Mesenchymal stem cell (in vitro differentiated cells and primary cell): ENCODE measurements around the gene TTYH1.

ENCODE experiments used
- DNase-seq: peaks from one replicate; pipeline ENCODE4 v3.0.0-alpha.2; 2013
- H2AFZ ChIP-seq: one replicate; pipeline ENCODE4 v1.6.1; 2013; ENCODE audit warnings: low read depth, mild to moderate bottlenecking, control low read depth, inconsistent platforms, low read length, moderate library complexity
- H2AK5ac ChIP-seq: 2 replicates; pipeline ENCODE4 v1.6.1; 2013; ENCODE audit warnings: low read length, moderate library complexity, mild to moderate bottlenecking, inconsistent platforms; ENCODE audit not compliant: severe bottlenecking
- H2BK120ac ChIP-seq: one replicate; pipeline ENCODE4 v1.6.1; 2013; ENCODE audit warnings: low read depth, mild to moderate bottlenecking, inconsistent platforms, low read length, moderate library complexity
- H2BK12ac ChIP-seq, 2 experiments: one replicate each; pipeline ENCODE4 v1.6.1; 2013; ENCODE audit warnings: inconsistent platforms in 2 of 2, low read length in 2 of 2, mild to moderate bottlenecking in 2 of 2, moderate library complexity in 2 of 2, control low read depth in 1 of 2
- H2BK15ac ChIP-seq: one replicate; pipeline ENCODE4 v1.6.1; 2013; ENCODE audit warnings: mild to moderate bottlenecking, low read depth, inconsistent platforms; ENCODE audit not compliant: poor library complexity, severe bottlenecking
- H2BK5ac ChIP-seq: 2 replicates; pipeline ENCODE4 v1.6.1; 2013; ENCODE audit warnings: low read depth, mild to moderate bottlenecking, low read length, control low read depth, inconsistent platforms; ENCODE audit not compliant: poor library complexity, severe bottlenecking
- H3K14ac ChIP-seq, 2 experiments: one replicate each; pipeline ENCODE4 v1.6.1; 2013; ENCODE audit warnings: inconsistent platforms in 2 of 2, low read length in 2 of 2, control low read depth in 1 of 2, mild to moderate bottlenecking in 1 of 2, moderate library complexity in 1 of 2
- H3K18ac ChIP-seq, 2 experiments: one replicate each; pipeline ENCODE4 v1.6.1; 2013; ENCODE audit warnings: inconsistent platforms in 2 of 2, low read length in 2 of 2, control low read depth in 1 of 2, low read depth in 1 of 2, mild to moderate bottlenecking in 1 of 2
- H3K23ac ChIP-seq, 2 experiments: one replicate each; pipeline ENCODE4 v1.6.1; 2013; ENCODE audit warnings: inconsistent platforms in 2 of 2, low read length in 2 of 2, mild to moderate bottlenecking in 2 of 2, moderate library complexity in 2 of 2, control low read depth in 1 of 2
- H3K27ac ChIP-seq: 2 replicates; pipeline ENCODE4 v1.5.1; 2013; ENCODE audit warnings: mild to moderate bottlenecking, moderate library complexity, low read length, control low read depth, inconsistent platforms; ENCODE audit not compliant: poor library complexity, severe bottlenecking
- H3K27me3 ChIP-seq, 2 experiments: 2 replicates each; pipeline versions ENCODE4 v1.6.1 to v1.7.0; 2013; ENCODE audit warnings: low read length in 2 of 2, mild to moderate bottlenecking in 2 of 2, moderate library complexity in 2 of 2, control low read depth in 1 of 2, inconsistent platforms in 1 of 2; ENCODE audit not compliant: control insufficient read depth in 1 of 2, insufficient read depth in 1 of 2
- H3K36me3 ChIP-seq, 2 experiments: 2 replicates each; pipeline versions ENCODE4 v1.6.1 to v1.7.0; 2013; ENCODE audit warnings: low read length in 2 of 2, control low read depth in 1 of 2, inconsistent platforms in 1 of 2, low read depth in 1 of 2, mild to moderate bottlenecking in 1 of 2; ENCODE audit not compliant: insufficient read depth in 2 of 2, control insufficient read depth in 1 of 2
- H3K4ac ChIP-seq, 2 experiments: one replicate each; pipeline ENCODE4 v1.6.1; 2013; ENCODE audit warnings: inconsistent platforms in 2 of 2, low read length in 2 of 2, mild to moderate bottlenecking in 2 of 2, moderate library complexity in 2 of 2, control low read depth in 1 of 2, low read depth in 1 of 2
- H3K4me1 ChIP-seq: 2 replicates; pipeline ENCODE4 v1.6.1; 2013; ENCODE audit warnings: low read depth, low read length, control low read depth; ENCODE audit not compliant: control insufficient read depth, insufficient read depth
- H3K4me2 ChIP-seq: 2 replicates; pipeline ENCODE4 v1.6.1; 2013; ENCODE audit warnings: low read length, mild to moderate bottlenecking, inconsistent platforms; ENCODE audit not compliant: poor library complexity, severe bottlenecking
- H3K4me3 ChIP-seq, 2 experiments: 2 replicates each; pipeline versions ENCODE4 v1.5.1 to v1.7.0; 2013; ENCODE audit warnings: low read length in 2 of 2, mild to moderate bottlenecking in 2 of 2, control low read depth in 1 of 2, low read depth in 1 of 2; ENCODE audit not compliant: insufficient read depth in 1 of 2
- H3K79me1 ChIP-seq: replicated peaks from 2 replicates; pipeline ENCODE4 v1.6.1; 2013; ENCODE audit warnings: mild to moderate bottlenecking, control low read depth, low read length, inconsistent platforms; ENCODE audit not compliant: poor library complexity, severe bottlenecking
- H3K9ac ChIP-seq: 2 replicates; pipeline ENCODE4 v1.7.0; 2013; ENCODE audit warnings: mild to moderate bottlenecking, low read length, moderate library complexity
- H3K9me3 ChIP-seq: 2 replicates; pipeline ENCODE4 v1.7.0; 2013; ENCODE audit warnings: mild to moderate bottlenecking, low read length; ENCODE audit not compliant: control insufficient read depth
- H4K8ac ChIP-seq: one replicate; pipeline ENCODE4 v1.6.1; 2013; ENCODE audit warnings: inconsistent platforms, mild to moderate bottlenecking, low read length, moderate library complexity
- H4K91ac ChIP-seq: one replicate; pipeline ENCODE4 v1.6.1; 2013; ENCODE audit warnings: mild to moderate bottlenecking, low read length, inconsistent platforms
- WGBS: methylation state at CpG from one replicate; pipeline ENCODE4 v1.1.7; 2013; ENCODE audit warnings: mixed read lengths; 5-methylcytosine and 5-hydroxymethylcytosine counted together

Gene TTYH1

DNA sequence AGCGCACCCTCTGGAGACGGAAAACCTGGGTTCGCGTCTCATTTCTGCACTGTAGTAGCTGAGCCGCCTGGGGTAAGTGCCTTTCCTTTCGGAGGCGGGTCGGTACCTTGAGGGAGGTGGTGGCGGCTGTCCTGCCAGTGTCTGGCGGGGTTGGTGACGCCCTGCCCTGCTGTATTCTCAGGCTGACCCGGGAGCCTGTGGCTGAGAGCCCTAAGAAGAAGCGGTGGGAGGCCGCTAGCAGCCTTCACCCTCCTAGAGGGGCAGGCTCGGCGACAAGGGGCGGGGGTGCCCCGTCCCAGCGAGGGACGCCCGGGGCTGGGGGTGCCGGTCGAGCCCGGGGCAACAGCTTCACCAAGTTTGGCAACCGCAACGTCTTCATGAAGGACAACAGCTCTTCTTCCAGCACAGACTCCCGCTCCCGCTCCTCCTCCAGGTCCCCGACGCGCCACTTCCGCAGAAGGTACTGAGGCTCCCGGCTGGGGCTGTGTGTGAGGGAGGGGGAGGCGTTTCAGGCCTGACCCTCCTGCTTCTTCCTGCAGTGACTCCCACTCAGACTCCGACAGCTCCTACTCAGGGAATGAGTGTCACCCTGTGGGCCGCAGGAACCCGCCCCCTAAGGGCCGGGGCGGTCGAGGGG lies 40.6 kb downstream of the TTYH1 start:
- 95% methylated on average over 22 of the region's 40 CpGs for WGBS
- no peak overlapping the region for H4K8ac ChIP-seq
- no peak overlapping the region for H3K14ac ChIP-seq
- no peak overlapping the region for H3K9ac ChIP-seq
- H2BK5ac ChIP-seq: no peak overlapping the region
- no peak overlapping the region for H3K4me3 ChIP-seq
- H3K4me1 ChIP-seq: peaks cover 34% of the 10 kb centered on the region
- no peak overlapping the region for H2BK12ac ChIP-seq
- H3K36me3 ChIP-seq: peaks cover 94 to 97% of the 10 kb centered on the region in 2 experiments
- H3K27me3 ChIP-seq: no peaks in the 10 kb centered on the region
- H2BK15ac ChIP-seq: no peak overlapping the region
- H3K4me2 ChIP-seq: no peak overlapping the region
- no peak overlapping the region for H2AK5ac ChIP-seq
- H3K79me1 ChIP-seq: peaks cover 37% of the 10 kb centered on the region
- H2AFZ ChIP-seq: no peak overlapping the region
- no peak overlapping the region for H3K4ac ChIP-seq
- no peak overlapping the region for H3K27ac ChIP-seq
- H3K9me3 ChIP-seq: no peaks in the 10 kb centered on the region
- H3K23ac ChIP-seq: no peak overlapping the region
- H3K18ac ChIP-seq: no peak overlapping the region
- no peak overlapping the region for H4K91ac ChIP-seq
- DNase-seq: no peak
- no peak overlapping the region for H2BK120ac ChIP-seq

DNA sequence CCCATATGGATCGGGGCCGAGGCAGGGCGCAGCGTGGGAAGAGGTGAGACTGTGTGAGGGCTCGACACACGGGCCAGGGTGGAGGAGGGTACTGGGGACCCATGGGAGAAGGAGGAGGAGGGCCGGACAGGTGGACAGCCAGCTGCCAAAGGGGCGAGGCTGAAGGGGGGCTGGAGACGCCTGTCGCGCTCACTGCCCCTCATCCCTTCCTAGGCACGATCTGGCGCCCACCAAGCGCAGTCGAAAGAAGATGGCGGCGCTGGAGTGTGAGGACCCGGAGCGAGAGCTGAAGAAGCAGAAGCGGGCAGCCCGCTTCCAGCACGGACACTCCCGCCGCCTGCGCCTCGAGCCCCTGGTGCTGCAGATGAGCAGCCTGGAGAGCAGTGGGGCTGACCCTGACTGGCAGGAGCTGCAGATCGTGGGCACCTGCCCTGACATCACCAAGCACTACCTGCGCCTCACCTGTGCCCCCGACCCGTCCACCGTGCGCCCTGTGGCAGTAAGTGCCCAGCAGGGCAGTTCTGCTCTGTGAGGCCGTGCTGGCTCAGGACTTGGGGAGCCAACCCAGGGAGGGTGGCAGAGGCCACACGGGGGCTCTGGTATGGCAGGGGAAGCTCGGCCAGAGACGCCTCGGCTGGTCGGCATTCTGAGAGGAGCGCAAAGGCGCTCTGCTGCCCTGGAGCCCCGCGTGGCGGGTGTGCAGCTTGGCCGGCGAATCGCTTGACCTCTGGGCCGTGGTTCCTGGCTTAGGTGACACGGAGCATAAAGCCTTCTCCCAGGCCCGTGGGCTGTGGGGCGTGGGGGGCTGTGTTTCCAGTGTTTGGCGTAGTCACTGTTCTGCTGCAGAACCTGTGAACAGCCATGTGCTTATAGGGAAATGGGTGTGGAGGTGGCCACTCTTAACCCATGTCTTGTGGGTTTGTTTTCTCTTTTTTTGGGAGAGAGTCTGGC lies 41.4 kb downstream of the TTYH1 start:
- H3K4me3 ChIP-seq: no peak overlapping the region
- no peak overlapping the region for H4K91ac ChIP-seq
- no peak overlapping the region for H3K4me2 ChIP-seq
- WGBS: 97% methylated on average over 51 of the region's 51 CpGs
- no peak overlapping the region for H3K27ac ChIP-seq
- no peak overlapping the region for H2BK120ac ChIP-seq
- no peak overlapping the region for H3K9ac ChIP-seq
- no peak overlapping the region for H3K18ac ChIP-seq
- no peaks in the 10 kb centered on the region for H3K9me3 ChIP-seq
- no peak overlapping the region for H3K23ac ChIP-seq
- H3K4ac ChIP-seq: no peak overlapping the region
- no peak overlapping the region for H4K8ac ChIP-seq
- H2BK5ac ChIP-seq: no peak overlapping the region
- no peak for DNase-seq
- H3K27me3 ChIP-seq: no peaks in the 10 kb centered on the region
- no peak overlapping the region for H3K14ac ChIP-seq
- peaks cover 96 to 98% of the 10 kb centered on the region in 2 experiments for H3K36me3 ChIP-seq
- H3K4me1 ChIP-seq: peaks cover 33% of the 10 kb centered on the region
- peaks cover 37% of the 10 kb centered on the region for H3K79me1 ChIP-seq
- H2BK12ac ChIP-seq: no peak overlapping the region
- no peak overlapping the region for H2BK15ac ChIP-seq
- H2AFZ ChIP-seq: no peak overlapping the region
- H2AK5ac ChIP-seq: no peak overlapping the region

DNA sequence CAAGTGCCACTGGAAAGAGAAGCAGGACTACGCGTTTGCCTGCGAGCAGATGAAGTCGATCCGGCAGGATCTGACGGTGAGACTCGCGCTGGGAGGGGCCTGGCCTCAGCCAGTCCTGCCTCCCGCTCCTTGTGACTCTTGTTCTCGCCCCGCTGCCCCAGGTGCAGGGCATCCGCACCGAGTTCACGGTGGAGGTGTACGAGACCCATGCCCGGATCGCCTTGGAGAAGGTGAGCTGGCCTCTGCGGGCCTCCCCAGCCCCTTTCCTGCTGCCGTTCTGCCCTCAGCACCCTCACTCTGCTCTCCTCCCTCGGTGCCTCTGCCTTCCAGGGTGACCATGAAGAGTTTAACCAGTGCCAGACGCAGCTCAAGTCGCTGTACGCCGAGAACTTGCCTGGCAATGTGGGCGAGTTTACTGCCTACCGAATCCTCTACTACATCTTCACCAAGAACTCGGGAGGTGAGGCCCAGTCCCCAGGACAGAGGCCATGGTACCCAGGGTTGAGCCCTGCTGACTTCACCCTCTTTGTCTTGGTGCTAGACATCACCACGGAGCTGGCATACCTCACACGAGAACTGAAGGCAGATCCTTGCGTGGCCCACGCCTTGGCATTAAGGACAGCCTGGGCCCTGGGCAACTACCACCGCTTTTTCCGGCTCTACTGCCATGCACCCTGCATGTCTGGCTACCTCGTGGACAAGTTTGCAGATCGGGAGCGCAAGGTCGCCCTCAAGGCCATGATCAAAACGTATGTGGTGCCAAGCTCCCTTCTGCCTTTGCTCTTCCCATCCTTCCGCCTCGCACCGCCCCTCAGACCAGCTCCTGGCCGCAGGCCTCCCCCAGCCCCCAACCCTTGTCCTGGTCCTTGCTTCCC lies 42.7 kb downstream of the TTYH1 start:
- Histone ChIP-seq H3K18ac (no peak overlapping the region), H3K23ac (no peak overlapping the region), H2BK120ac (no peak overlapping the region), H3K4me2 (no peak overlapping the region), H3K79me1 (peaks cover 41% of the 10 kb centered on the region), H2BK12ac (no peak overlapping the region), H3K4me3 (no peak overlapping the region), H3K4me1 (peaks cover 39% of the 10 kb centered on the region), H3K27me3 (no peaks in the 10 kb centered on the region), H3K14ac (no peak overlapping the region), H4K91ac (no peak overlapping the region), H3K9me3 (no peaks in the 10 kb centered on the region), H3K9ac (no peak overlapping the region), H2BK5ac (no peak overlapping the region), H2BK15ac (no peak overlapping the region), H3K36me3 (peaks cover 92 to 98% of the 10 kb centered on the region in 2 experiments), H4K8ac (no peak overlapping the region), H3K27ac (no peak overlapping the region), H2AFZ (no peak overlapping the region), H3K4ac (no peak overlapping the region), H2AK5ac (no peak overlapping the region)
- no peak for DNase-seq
- WGBS: 98% methylated on average over 42 of the region's 42 CpGs
